ENCODE data around the gene CEP192.
A peak's percentile ranks its signal among the peaks of the same experiment; 100 is the strongest.

Gene CEP192

GRCh38 chr18:13139885-13140450 lies 148.8 kb downstream of the CEP192 start:
- TF ChIP-seq CTCF (IDR thresholded peaks at IDR 0.05; ENCODE audit: low read depth, low read length) = peak; percentile 49
- no peak for TF ChIP-seq EZH2phosphoT487 (IDR thresholded peaks at IDR 0.05; ENCODE audit: low read depth)
- no peak overlapping the region for H3K4me3 ChIP-seq (ENCODE audit: low read length)
- H3K4me2 ChIP-seq (ENCODE audit: low read length) = no peak overlapping the region
- H3K27me3 ChIP-seq (ENCODE audit: low read depth, low read length) = no peaks in the 10 kb centered on the region
- no peaks in the 10 kb centered on the region for H4K20me1 ChIP-seq (ENCODE audit: insufficient read depth, low read length)
- no peak overlapping the region for H2AFZ ChIP-seq (ENCODE audit: low read depth, low read length)
- H3K9ac ChIP-seq (ENCODE audit: low read length) = no peak overlapping the region
- H3K4me1 ChIP-seq (ENCODE audit: low read length) = peaks cover 6% of the 10 kb centered on the region; the same call in 1 of the 2 replicates
- no peak overlapping the region for H3K27ac ChIP-seq (ENCODE audit: low read length)
- H3K79me2 ChIP-seq (ENCODE audit: low read length) = no peaks in the 10 kb centered on the region
- H3K36me3 ChIP-seq (replicated peaks; ENCODE audit: low read depth, low read length) = no peaks in the 10 kb centered on the region
- no peaks in the 10 kb centered on the region for H3K9me3 ChIP-seq (ENCODE audit: insufficient read depth, low read length)

GRCh38 chr18:13141209-13141608 lies 150.0 kb downstream of the CEP192 start:
- no peaks in the 10 kb centered on the region for H3K27me3 ChIP-seq (ENCODE audit: low read depth, low read length)
- H3K27ac ChIP-seq (ENCODE audit: low read length) = no peak overlapping the region
- H3K4me3 ChIP-seq (ENCODE audit: low read length) = no peak overlapping the region
- no peaks in the 10 kb centered on the region for H3K79me2 ChIP-seq (ENCODE audit: low read length)
- no peak overlapping the region for H3K4me2 ChIP-seq (ENCODE audit: low read length)
- no peaks in the 10 kb centered on the region for H3K36me3 ChIP-seq (replicated peaks; ENCODE audit: low read depth, low read length)
- H3K9me3 ChIP-seq (ENCODE audit: insufficient read depth, low read length) = no peaks in the 10 kb centered on the region
- H3K9ac ChIP-seq (ENCODE audit: low read length) = no peak overlapping the region
- H2AFZ ChIP-seq (ENCODE audit: low read depth, low read length) = no peak overlapping the region
- peaks cover 6% of the 10 kb centered on the region; the same call in 1 of the 2 replicates for H3K4me1 ChIP-seq (ENCODE audit: low read length)
- no peaks in the 10 kb centered on the region for H4K20me1 ChIP-seq (ENCODE audit: insufficient read depth, low read length)
- TF ChIP-seq CTCF (IDR thresholded peaks at IDR 0.05; ENCODE audit: low read depth, low read length) = no peak
- TF ChIP-seq EZH2phosphoT487 (IDR thresholded peaks at IDR 0.05; ENCODE audit: low read depth) = no peak

GRCh38 chr18:13145636-13146190 lies 154.6 kb downstream of the CEP192 start:
- TF ChIP-seq EZH2phosphoT487 (IDR thresholded peaks at IDR 0.05; ENCODE audit: low read depth) (no peak), CTCF (IDR thresholded peaks at IDR 0.05; ENCODE audit: low read depth, low read length) (no peak)
- Histone ChIP-seq H3K9me3 (ENCODE audit: insufficient read depth, low read length) (no peaks in the 10 kb centered on the region), H3K27me3 (ENCODE audit: low read depth, low read length) (no peaks in the 10 kb centered on the region), H3K4me2 (ENCODE audit: low read length) (no peak overlapping the region), H2AFZ (ENCODE audit: low read depth, low read length) (no peak overlapping the region), H3K27ac (ENCODE audit: low read length) (no peak overlapping the region), H3K4me1 (ENCODE audit: low read length) (peaks cover 8% of the 10 kb centered on the region), H3K36me3 (replicated peaks; ENCODE audit: low read depth, low read length) (no peaks in the 10 kb centered on the region), H3K9ac (ENCODE audit: low read length) (no peak overlapping the region), H4K20me1 (ENCODE audit: insufficient read depth, low read length) (no peaks in the 10 kb centered on the region), H3K79me2 (ENCODE audit: low read length) (no peaks in the 10 kb centered on the region), H3K4me3 (ENCODE audit: low read length) (no peak overlapping the region)

GRCh38 chr18:13147130-13147529 lies 156.0 kb downstream of the CEP192 start:
- Histone ChIP-seq H2AFZ (ENCODE audit: low read depth, low read length) (peak overlapping the region; percentile 76), H3K4me1 (ENCODE audit: low read length) (peaks cover 8% of the 10 kb centered on the region), H3K27me3 (ENCODE audit: low read depth, low read length) (no peaks in the 10 kb centered on the region), H3K27ac (ENCODE audit: low read length) (no peak overlapping the region), H3K79me2 (ENCODE audit: low read length) (no peaks in the 10 kb centered on the region), H3K4me3 (ENCODE audit: low read length) (no peak overlapping the region), H3K4me2 (ENCODE audit: low read length) (peak overlapping the region; percentile 43), H4K20me1 (ENCODE audit: insufficient read depth, low read length) (no peaks in the 10 kb centered on the region), H3K9me3 (ENCODE audit: insufficient read depth, low read length) (no peaks in the 10 kb centered on the region), H3K9ac (ENCODE audit: low read length) (no peak overlapping the region), H3K36me3 (replicated peaks; ENCODE audit: low read depth, low read length) (no peaks in the 10 kb centered on the region)
- TF ChIP-seq EZH2phosphoT487 (IDR thresholded peaks at IDR 0.05; ENCODE audit: low read depth) (no peak), CTCF (IDR thresholded peaks at IDR 0.05; ENCODE audit: low read depth, low read length) (no peak)
